Cardiac fibroblast (primary cell): Measurements from ENCODE around the gene STK24.
"Not testable (repeated sequence)": the region's sequence is repeated elsewhere in the genome, so short reads cannot be mapped to it uniquely, and the experiment has no call there.

Source experiments
- DNase-seq, 2 donors: peaks; one replicate each; pipeline versions ENCODE4 v3.0.0 to v3.0.0-alpha.2; 2010; ENCODE audit warnings: low read depth in 2 of 2
- H3K4me3 ChIP-seq, 2 donors: replicated peaks in 1 of 2; 1 replicate in 1 of 2; 2 replicates in 1 of 2; pipeline ENCODE4 v1.5.1; 2011; ENCODE audit warnings: low read depth in 2 of 2, low read length in 2 of 2, mild to moderate bottlenecking in 2 of 2, moderate library complexity in 1 of 2
- TF ChIP-seq, protein P1 (sequence below): IDR thresholded peaks from one replicate; pipeline ENCODE4 v1.5.1; 2011; ENCODE audit warnings: low read depth, mild to moderate bottlenecking, low read length, inconsistent platforms

STK24 gene

DNA sequence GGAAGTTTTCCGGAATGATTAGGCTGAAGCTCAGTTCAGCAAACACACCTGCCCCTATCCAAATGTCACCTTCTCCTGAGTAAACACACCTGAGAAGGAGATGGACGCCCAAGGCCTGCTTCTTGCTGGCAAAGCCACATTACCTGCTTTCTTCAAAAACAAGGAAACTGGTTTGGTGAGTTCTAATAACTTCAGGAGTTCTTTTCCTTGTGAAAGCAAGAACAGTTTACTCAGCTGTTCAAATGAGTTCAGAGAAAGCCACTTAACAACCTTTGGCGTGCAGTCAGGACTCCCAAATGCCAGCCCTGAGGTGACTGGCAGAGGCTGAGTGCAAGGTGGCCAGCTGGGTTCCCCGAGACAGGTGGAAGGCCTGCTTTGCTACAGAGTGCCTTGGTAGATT lies 160.5 kb downstream of the STK24 start:
- TF ChIP-seq, protein P1, sequence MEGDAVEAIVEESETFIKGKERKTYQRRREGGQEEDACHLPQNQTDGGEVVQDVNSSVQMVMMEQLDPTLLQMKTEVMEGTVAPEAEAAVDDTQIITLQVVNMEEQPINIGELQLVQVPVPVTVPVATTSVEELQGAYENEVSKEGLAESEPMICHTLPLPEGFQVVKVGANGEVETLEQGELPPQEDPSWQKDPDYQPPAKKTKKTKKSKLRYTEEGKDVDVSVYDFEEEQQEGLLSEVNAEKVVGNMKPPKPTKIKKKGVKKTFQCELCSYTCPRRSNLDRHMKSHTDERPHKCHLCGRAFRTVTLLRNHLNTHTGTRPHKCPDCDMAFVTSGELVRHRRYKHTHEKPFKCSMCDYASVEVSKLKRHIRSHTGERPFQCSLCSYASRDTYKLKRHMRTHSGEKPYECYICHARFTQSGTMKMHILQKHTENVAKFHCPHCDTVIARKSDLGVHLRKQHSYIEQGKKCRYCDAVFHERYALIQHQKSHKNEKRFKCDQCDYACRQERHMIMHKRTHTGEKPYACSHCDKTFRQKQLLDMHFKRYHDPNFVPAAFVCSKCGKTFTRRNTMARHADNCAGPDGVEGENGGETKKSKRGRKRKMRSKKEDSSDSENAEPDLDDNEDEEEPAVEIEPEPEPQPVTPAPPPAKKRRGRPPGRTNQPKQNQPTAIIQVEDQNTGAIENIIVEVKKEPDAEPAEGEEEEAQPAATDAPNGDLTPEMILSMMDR, result no peak
- H3K4me3 ChIP-seq, result no peak overlapping the region
- no peak for DNase-seq

GRCh38 chr13:98415326-98416070 lies 161.4 kb downstream of the STK24 start:
- TF ChIP-seq, protein P1, result no peak
- no peak overlapping the region for H3K4me3 ChIP-seq
- no peak for DNase-seq

GRCh38 chr13:98413796-98414195 lies 163.1 kb downstream of the STK24 start:
- TF ChIP-seq, protein P1, result no peak
- H3K4me3 ChIP-seq, result no peak overlapping the region
- no peak for DNase-seq

DNA sequence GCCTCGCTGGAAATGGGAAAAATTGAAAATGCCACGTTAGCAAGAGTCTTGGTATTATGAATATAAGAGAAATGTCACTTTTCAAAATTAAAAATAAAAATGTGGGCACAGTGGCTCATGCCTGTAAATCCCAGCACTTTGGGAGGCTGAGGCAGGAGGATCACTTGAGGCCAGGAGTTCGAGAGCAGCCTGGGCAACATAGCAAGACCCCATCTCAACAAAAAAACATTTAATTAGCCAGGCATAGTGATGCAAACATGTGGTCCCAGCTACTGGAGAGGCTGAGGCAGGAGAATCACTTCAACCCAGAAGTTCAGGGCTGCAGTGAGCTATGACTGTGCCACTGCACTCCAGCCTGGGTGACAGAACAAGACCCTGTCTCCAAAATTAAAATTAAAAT lies 163.6 kb downstream of the STK24 start:
- H3K4me3 ChIP-seq, DNase-seq: not testable (repeated sequence)

DNA sequence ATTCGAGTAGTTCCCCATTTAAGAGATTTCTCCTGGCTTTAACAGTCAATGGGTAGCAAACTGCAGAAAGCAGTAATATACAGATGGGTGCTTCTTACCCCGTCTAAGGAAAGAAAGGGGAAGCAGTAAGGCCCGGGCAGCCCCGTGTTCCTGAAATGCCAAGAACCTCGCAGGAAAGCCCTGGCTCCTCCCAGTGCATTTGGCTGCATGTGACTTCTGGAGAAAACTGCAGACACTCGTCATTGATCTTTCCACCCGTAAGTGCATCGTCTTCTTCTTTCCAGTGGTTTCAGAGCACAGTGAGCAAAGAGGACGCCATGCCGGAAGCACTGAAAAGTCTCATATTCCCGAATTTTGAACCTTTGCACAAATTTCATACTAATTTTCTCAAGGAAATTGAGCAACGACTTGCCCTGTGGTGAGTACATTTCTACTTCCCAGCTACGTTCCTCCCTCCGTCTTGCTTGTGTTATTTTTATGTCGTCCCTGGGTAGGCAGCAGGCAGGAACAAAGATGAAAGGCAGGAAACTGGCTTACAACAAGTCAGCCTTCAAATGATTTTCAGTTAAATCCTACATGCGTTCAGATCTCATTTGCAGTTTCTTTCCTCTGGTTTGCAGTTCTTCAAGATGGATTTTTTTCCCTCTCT lies 165.2 kb downstream of the STK24 start:
- H3K4me3 ChIP-seq, result no peak overlapping the region
- TF ChIP-seq, protein P1, result no peak
- DNase-seq, result no peak

DNA sequence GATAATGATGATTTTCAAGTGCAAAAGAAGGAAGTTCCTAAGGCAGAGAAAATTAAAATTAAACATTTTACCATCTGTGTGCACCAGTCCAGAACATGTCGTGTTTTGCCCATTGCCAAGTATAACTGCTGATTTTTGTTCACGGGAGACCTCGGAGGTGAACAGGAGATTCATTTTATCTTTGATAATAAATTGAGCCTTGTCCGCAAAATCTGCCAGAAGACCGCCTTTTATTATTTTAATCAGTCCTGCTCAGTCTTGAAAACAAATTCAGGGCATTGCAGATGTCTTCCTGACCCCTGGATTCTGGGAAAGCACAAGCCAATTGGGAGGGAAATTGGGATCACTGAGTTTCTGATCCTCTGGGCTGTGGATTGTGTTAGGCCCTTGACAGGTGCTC lies 165.9 kb downstream of the STK24 start:
- no peak overlapping the region for H3K4me3 ChIP-seq
- DNase-seq, result no peak
- TF ChIP-seq, protein P1, result no peak

GRCh38 chr13:98410612-98411011 lies 166.3 kb downstream of the STK24 start:
- no peak overlapping the region for H3K4me3 ChIP-seq
- TF ChIP-seq, protein P1, result no peak
- no peak for DNase-seq
